ENCODE measurements around the gene TSHB.
"Not testable (repeated sequence)": the region's sequence is repeated elsewhere in the genome, so short reads cannot be mapped to it uniquely, and the experiment has no call there.

The TSHB gene

GRCh38 chr1:115029526-115029925 lies at the start of gene TSHB:
TSS of gene TSHB (plus strand) at chr1:115029826. CDS start at chr1:115033363, 3,537 bp downstream.
- no peak for DNase-seq

GRCh38 chr1:114982251-114982650 lies 47.4 kb upstream of the TSHB start:
- DNase-seq, result no peak

GRCh38 chr1:114986286-114986685 lies 43.3 kb upstream of the TSHB start:
- no peak for DNase-seq

GRCh38 chr1:114988095-114988494 lies 41.5 kb upstream of the TSHB start:
- no peak for DNase-seq

- no peak for DNase-seq
Observed at GRCh38 chr1:114997510-114998289, 31.9 kb upstream of the TSHB start.

- no peak for DNase-seq
Observed at GRCh38 chr1:115006191-115006590, 23.4 kb upstream of the TSHB start.

- no peak for DNase-seq
Observed at GRCh38 chr1:115012006-115012405, 17.6 kb upstream of the TSHB start.

- DNase-seq, result no peak
Observed at GRCh38 chr1:115012434-115012833, 17.2 kb upstream of the TSHB start.

- no peak for DNase-seq
Observed at GRCh38 chr1:115013792-115014191, 15.8 kb upstream of the TSHB start.

- DNase-seq, result not testable (repeated sequence)
Observed at GRCh38 chr1:115019549-115019948, 10.1 kb upstream of the TSHB start.

- no peak for DNase-seq
Observed at GRCh38 chr1:115021145-115021544, 8.5 kb upstream of the TSHB start.

GRCh38 chr1:115023593-115023992 lies 6.0 kb upstream of the TSHB start:
- no peak for DNase-seq

GRCh38 chr1:115031595-115031994 lies 2.0 kb downstream of the TSHB start:
- DNase-seq, result no peak

GRCh38 chr1:115035652-115036051 lies 6.0 kb downstream of the TSHB start:
- no peak for DNase-seq

GRCh38 chr1:115036814-115037507 lies 7.3 kb downstream of the TSHB start:
- DNase-seq, result no peak

GRCh38 chr1:115040501-115040900 lies 10.9 kb downstream of the TSHB start:
- no peak for DNase-seq

- peak in 1 of 2 experiments; percentile 1 for DNase-seq
Observed at GRCh38 chr1:115041654-115042053, 12.0 kb downstream of the TSHB start.

- DNase-seq, result no peak
Observed at GRCh38 chr1:115046751-115047150, 17.1 kb downstream of the TSHB start.

- DNase-seq, result no peak
Observed at GRCh38 chr1:115051850-115052249, 22.2 kb downstream of the TSHB start.

GRCh38 chr1:115052454-115053083 lies 22.9 kb downstream of the TSHB start:
- DNase-seq, result peak; percentile 51 to 62

GRCh38 chr1:115056395-115056798 lies 26.8 kb downstream of the TSHB start:
- DNase-seq, result no peak

GRCh38 chr1:115057661-115058254 lies 28.1 kb downstream of the TSHB start:
- no peak for DNase-seq

GRCh38 chr1:115059316-115059715 lies 29.7 kb downstream of the TSHB start:
- DNase-seq, result no peak
